ENCODE results near the gene GIT1.

The GIT1 gene

DNA sequence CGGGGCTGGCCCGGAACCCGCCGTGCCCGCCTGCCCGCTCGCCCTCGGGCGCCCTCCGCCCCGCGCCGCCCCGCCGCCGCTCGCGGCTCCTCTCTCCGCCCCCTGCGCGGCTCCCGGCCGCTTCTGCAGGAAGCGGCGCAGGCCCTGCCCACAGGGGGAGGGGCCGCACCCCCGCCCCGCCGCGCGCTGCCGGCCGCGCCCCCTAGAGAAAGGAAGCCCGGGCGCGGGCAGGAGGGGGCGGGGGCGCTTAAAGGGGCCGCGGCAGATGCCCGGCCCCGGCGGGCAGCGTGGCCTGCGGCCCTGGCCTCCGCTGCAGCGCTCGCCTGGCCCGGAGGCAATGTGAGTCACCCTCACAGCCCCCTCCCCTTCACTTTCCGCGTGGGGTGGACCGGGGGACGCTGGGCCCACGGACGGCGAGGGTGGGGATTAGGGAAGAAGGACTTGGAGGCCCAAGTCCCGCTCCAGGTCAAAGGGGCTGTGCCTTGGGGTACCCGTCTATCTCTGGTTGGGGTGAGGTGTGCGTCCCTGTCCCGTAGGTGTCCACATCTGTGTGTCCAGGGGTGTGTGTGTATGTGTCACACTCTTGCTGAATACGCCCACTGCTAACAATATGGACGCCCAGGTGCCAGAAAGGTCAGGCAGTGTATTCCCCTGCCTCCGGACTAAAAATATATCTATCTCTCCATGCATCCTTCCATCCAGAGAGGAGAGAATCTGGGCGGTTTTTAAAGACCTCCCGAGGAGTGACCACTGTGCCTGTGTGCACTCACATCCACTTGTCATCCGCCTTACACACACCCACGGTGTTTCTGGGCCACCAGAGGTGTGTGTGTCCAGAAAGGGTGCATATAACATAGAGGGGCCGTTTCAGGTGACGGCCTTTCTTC lies at the start of gene GIT1:
TSS of gene GIT1 (minus strand) at position 125 of the 887 bp plus-strand sequence. CDS start 270 bp downstream, outside the sequence.
- no peak for DNase-seq (ENCODE audit: low read depth, low spot score)

- no peak for DNase-seq (ENCODE audit: low read depth, low spot score)
Measured at GRCh38 chr17:29633886-29634285, 44.4 kb upstream of the GIT1 start.

DNA sequence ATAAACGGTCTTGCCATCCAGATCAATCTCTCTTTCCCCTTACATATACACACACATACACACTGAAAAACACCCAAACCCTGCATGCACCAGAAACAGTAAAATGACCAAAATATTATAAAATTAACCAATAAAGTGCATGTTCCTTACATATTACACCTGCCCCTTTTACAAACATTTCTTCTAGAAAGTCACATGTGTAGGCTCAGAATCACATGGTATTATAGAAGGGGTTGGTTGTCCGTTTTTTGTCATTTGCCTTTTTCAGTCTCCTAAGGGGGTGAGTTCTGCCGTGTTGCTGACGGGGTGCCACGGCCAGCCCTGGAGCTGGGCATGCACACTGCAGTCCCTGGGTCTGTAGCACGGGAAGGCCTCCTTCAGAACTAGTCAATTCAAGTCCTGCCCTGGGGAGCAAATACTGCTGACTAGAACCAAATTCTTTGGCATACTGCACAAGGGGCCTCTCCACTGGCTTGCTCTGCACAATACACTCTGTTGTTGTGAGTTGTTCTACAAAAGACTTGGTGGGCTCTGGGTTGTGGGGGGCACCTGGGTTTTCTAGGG lies 41.3 kb upstream of the GIT1 start:
- no peak for DNase-seq (ENCODE audit: low read depth, low spot score)

DNA sequence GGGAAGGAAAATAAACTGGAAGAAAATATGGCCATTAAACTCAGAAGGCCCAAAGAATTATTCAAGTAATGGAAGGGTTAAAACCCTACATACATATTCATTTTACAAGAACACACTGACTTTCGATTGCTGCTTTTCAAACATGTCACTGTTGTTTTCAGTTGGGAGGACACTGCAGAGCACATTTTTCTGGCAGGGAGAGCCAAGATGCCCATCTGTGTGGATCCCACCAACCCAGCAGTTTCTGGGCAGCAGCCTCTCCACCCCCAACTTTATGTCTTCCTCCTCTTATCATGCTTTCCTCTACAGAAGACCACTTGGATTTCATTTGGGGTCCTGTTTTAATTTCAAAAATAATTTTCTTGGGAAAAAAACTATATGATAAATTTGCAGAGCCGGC lies 40.4 kb upstream of the GIT1 start:
- DNase-seq (ENCODE audit: low read depth, low spot score), result no peak

DNA sequence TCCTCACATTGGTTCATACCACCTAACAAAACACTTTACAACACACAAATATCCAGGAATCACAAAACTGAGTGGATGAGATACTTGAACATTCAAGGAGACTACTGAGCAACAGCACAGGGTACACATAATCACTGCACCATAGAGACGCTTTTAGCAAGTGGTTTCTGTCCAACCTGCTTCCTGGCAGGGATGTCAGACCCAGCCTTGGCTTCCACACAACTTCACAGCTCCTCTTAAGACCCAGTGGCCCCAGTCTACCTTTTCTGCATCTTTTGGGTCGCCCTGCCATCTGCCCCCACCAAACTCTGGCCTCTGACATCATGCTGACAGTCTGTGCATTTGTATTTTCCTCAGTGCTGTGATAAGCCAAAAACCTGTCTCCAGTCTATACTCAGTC lies 39.2 kb upstream of the GIT1 start:
- DNase-seq (ENCODE audit: low read depth, low spot score), result no peak

GRCh38 chr17:29627951-29628350 lies 38.5 kb upstream of the GIT1 start:
- no peak for DNase-seq (ENCODE audit: low read depth, low spot score)

DNA sequence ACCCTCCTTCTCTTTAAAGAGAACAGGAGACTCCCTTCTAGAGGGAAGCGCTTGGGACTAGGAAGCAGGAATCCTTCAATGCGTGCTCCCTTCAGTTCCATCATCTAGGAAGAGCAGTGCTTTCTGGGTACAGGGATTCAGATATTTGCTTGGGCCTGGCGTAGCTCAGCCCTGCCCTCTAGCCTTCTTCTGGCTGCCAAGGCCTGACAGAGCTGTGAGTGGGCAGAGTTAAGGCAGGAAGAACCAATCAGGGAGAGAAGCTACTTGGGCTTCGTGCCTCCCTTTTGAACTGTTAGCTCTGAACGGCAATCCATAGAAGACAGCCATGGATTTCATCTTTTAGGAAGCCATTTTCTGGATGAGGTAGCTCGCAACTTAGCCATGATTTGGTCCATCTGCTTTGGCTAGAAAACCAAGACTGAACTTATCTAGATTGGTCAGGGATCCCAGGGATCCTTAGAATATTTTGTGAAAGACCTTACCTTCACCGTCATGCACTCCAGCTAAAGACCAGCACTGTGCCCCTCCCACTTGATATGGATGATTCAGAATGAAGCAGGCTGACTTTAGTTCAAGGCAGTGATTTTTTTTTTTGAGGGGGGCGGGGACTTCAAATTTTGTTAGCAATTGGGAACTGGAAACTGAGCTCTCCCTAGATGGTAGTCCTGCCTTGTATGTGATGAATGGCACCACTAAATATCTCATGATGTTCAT lies 35.7 kb upstream of the GIT1 start:
- no peak for DNase-seq (ENCODE audit: low read depth, low spot score)

GRCh38 chr17:29624586-29624985 lies 35.1 kb upstream of the GIT1 start:
- DNase-seq (ENCODE audit: low read depth, low spot score), result no peak

DNA sequence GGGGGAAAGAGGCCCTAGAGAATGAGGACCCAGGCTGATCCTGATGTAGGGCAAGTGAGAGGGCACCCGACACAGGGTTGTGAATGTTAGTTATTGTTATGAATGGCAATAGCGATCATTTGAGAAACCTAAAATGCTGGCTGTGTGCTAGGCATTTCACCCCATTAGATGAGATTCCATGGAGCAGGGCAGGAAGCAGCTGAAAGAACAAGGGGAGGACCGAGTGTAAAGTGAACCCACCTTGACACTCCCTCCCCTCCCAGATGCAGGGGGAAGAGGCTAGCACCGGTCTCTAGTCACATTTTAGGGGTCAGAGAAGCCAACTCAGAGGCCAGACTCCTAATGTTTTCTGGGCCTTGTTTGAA lies 33.8 kb upstream of the GIT1 start:
- DNase-seq (ENCODE audit: low read depth, low spot score), result no peak

GRCh38 chr17:29622337-29623282 lies 33.2 kb upstream of the GIT1 start, which contains the start of gene CORO6:
Gene CORO6, minus strand, starts transcription at chr17:29622912. Its CDS starts 1,491 bp downstream, at chr17:29621421.
- DNase-seq (ENCODE audit: low read depth, low spot score), result no peak

- no peak for DNase-seq (ENCODE audit: low read depth, low spot score)
Measured at GRCh38 chr17:29621751-29622194, 32.3 kb upstream of the GIT1 start.

- DNase-seq (ENCODE audit: low read depth, low spot score), result no peak
Measured at GRCh38 chr17:29620779-29621500, 31.5 kb upstream of the GIT1 start.

GRCh38 chr17:29620271-29620670 lies 30.8 kb upstream of the GIT1 start:
- no peak for DNase-seq (ENCODE audit: low read depth, low spot score)

GRCh38 chr17:29619251-29619650 lies 29.8 kb upstream of the GIT1 start:
- no peak for DNase-seq (ENCODE audit: low read depth, low spot score)

DNA sequence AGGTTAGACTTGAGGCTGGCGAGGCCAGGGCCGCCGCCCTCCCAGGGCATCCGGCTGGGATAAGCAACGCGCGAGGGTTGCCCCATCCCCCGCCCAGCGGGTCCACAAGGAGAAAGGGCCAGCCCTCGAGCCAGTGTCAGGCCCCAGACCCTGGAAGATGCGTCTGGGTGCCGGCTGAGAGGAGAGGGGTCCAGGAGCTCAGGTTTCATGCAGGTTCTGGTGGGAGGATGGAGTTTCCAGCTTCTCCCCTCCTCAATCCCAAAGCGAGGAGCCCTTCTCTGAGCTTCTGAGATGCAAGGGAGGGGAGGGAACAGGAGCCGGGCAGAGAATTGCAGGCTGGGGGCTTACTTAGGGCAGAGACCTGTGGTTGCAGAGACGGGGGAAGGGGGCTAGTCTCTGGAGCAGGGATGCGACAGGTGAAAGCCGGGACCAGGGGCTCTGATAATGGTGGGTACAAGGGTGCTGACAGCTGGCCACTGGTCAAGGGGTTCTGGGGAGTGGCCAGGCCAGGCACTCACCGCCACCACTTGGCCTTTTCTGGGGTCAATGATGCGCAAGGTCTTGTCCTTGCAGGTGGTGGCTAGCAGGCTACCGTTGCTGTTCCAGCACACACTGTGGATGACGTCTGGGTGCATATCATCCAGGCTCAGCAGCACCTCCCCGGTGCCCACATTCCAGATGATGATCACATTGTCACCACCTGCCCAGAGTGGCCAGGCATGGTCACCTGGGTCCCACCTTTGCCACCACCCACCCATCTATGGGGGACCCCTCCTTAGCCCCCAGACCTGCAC lies 29.0 kb upstream of the GIT1 start:
- no peak for DNase-seq (ENCODE audit: low read depth, low spot score)

DNA sequence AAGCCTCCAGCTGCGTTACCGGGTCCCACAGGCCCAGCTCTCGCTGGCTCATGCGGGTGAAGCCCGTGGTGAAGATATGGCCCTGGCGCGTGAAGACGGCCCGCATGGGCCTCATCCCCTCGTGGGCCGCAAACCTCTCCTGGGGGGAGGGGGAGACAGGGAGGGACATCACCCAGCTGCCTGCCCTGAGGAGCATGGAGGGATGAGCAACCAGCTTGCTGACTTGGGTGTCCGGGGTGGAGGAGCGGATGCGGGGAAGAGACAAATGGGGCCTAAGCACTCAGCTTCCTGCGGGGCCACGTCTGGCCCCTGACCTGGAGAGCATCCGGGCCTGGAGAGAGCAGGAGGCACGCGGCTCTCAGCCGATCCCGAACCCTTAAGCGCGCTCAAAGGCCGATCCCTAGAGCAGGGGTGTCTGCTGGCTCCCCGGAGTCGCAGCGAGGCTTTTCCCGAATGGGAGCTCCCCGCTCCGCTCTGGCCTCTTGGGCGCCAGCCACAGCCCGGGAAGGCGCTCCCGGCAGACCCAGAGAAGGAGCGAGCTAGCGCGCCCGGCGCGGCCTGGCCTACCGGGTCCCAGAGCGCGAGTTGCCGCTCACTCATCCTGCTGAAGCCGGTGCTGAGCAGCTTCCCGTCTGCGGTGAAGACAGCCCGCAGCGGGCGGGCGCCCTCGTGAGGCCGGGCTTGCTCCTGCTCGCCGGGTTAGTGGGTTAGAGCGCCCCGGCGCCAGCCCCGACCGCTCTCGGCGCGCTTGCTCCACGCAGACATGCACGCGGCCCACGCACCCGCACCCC lies 28.2 kb upstream of the GIT1 start:
- DNase-seq (ENCODE audit: low read depth, low spot score), result no peak

GRCh38 chr17:29617125-29617480 lies 27.7 kb upstream of the GIT1 start:
- no peak for DNase-seq (ENCODE audit: low read depth, low spot score)

DNA sequence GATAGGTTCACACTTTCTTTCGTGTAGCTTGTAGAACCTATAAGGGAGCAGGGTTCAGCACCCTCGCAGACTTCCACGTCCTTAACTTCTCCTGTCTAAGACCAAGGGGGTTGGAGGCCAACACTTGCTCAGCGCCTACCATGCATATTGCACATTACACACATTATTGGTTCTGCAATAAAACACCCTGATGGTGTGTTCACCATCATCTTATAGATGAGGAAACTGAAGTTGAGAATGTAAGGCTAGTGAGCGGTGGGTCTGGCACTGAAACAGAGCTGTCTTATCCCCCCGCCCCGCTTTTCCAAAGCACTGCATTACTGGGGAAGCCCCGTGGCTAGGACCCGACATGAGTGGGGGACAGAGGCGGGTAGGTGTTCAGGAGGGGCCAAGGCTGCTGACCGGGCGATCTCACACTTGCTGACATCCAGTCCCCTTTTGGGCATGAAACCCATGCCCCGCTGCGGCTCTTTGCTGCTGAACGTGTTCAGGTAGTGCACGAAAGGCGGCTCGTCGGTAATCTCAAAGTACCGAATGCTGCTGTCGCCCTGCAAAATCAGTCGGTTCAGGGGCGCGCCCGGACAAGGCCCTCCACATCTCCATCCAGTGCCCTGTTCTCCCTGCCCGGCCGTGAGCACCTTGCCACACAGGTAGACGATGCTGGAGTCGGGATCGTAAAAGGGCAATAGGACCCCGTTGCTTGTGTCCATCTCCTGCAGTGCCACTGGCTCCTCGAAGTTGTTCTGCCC lies 27.0 kb upstream of the GIT1 start:
- DNase-seq (ENCODE audit: low read depth, low spot score), result no peak

All from smooth muscle cell of the brain vasculature (primary cell).